Activated gamma-delta T cell treated with anti-CD3 and anti-CD28 coated beads, Interleukin-2, amount 50 U/mL, for 16 hours (primary cell): ENCODE results near the gene DDX28.
"Not testable (repeated sequence)": the region's sequence is repeated elsewhere in the genome, so short reads cannot be mapped to it uniquely, and the experiment has no call there.

Experiments
- DNase-seq: peaks from one replicate; pipeline ENCODE4 v3.0.0-alpha.2; 2020; ENCODE audit warnings: low read depth

Gene DDX28

DNA sequence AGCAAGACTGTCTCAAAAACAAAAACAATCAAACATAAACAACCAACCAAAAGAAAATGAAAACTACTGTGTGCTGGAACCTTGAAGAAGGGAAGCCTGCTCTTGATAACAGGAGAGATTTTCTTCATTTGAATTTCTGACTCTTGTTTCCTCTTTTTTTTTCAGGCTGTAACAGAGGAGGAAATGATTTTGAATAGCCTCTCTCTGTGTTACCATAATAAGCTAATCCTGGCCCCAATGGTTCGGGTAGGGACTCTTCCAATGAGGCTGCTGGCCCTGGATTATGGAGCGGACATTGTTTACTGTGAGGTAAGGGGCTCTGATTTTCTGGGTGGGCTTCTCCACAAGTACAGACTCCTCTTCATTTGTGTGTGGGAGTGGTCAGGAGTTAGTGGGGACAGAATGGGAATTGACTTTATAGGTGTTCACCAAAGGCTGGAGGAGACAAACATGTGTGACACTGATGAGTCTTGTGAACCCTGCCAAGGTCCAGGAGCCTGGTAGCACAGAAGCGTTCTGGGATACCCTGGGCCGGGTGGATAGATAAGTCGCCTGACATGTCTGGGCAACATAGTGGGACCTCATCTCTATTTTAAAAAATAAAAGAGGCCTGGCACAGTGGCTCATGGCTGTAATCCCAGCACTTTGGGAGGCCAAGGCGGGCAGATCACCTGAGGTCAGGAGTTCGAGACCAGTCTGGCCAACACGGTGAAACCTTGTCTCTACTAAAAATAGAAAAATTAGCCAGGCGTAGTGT is 15.0 kb upstream of the DDX28 start:
- DNase-seq, result no peak

DNA sequence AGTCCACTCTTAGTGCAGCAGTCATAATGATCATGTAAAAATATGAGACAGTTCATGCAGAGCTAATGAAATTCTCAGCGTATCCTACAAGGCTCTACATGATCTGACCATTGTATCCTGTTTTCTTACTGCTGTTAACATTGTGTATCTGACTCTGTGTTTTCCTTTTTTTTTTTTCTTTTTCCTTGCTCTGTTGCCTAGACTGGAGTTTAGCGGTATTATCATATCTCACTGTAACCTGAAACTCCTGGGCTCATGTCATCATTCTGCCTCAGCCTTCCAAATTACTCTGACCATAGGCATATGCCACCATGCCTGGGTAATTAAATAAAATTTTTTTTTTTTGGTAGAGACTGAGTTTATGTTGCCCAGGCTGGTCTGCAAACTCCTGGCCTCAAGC is 12.2 kb upstream of the DDX28 start:
- no peak for DNase-seq

DNA sequence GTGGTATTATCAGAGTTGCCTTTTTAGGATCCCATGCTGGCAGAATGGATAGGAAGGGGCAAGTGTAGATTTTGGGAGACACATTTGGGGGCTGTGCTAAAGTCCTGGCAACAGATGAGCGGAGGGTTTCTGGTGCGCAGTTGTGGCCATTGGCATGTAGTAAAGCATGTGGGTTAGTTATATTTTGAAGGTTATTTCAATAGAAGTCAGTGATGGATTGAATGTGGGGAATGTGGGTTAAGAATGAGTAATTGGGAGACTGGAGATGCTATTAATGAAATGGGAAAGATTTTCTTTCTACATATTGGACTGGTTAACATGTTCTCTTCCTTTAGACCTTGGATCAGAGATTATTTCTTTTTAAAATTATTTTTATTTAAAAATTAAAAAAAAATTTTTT is 10.1 kb upstream of the DDX28 start:
- no peak for DNase-seq

DNA sequence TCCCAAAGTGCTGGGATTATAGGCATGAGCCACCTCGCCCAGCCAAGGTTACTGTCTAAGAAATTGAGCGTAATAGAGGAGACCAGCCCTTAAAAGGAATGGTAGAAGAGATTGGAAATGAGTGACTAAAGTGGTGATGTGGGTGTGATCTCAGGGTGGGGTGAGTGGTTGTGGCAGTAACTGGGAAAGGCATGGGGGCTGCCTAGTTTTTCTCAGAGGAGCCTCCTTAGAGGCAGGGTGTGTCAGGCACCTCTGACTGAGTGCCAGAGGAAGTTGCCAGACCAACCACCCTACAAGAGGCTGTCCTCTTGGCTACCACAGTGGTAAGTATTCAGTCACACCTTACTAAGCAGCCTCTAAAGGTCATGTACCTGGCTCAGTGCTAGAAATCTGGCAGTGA is 8.9 kb upstream of the DDX28 start:
- no peak for DNase-seq

DNA sequence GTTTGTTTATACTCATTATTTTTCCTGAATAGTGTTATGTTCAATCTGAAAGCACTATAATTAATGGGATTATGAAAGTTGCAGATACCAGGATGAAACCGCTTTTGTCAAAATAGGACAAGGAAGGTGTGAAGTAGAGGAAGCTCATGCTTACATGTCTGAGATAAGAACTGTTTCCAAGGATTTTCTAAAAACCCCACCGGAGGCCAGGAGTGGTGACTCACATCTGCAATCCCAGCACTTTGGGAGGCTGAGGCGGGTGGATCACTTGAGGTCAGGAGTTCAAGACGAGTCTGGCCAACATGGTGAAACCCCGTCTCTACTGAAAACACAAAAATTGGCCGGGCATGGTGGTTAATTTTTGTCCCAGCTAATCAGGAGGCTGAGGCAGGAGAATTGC is 7.1 kb upstream of the DDX28 start:
- not testable (repeated sequence) for DNase-seq

DNA sequence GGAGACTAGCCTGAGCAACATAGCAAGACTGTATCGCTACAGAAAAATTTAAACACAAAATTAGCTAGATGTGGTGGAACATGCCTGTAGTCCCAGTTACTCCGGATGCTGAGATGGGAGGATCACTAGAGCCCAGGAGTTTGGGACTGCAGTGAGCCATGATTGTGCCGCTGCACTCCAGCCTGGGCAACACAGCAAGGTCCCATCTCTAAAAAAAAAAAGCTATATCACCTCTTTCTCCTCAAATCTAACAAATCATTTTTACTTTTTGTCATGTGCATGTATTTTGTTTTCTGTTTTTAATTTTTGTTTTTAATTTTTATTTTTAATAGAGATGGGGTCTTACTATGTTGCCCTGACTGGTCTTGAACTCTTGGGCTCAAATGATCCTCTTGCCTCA is 6.0 kb upstream of the DDX28 start:
- DNase-seq, result no peak

DNA sequence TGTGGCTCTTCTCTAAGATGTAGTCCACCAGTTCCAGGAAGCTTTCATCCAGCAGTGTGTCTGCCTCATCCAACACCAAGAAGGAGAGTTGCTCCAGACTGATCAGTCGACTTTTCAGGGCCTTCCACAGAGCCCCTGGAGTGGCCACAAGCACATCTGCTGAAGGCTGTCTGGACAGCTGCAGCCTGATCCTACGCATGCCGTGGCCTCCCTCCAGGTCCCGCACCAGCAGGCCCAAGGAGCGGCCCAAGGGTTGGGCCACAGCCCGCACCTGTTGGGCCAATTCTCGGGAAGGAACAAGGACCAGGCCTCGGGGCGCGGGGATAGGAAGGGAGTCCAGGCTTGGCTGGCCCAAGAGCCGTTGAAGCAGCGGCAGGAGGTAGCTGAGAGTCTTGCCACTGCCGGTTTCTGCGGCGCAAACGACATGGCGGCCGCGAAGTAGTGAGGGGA is 729 bp downstream of the DDX28 start:
- peak; percentile 8 for DNase-seq

DNA sequence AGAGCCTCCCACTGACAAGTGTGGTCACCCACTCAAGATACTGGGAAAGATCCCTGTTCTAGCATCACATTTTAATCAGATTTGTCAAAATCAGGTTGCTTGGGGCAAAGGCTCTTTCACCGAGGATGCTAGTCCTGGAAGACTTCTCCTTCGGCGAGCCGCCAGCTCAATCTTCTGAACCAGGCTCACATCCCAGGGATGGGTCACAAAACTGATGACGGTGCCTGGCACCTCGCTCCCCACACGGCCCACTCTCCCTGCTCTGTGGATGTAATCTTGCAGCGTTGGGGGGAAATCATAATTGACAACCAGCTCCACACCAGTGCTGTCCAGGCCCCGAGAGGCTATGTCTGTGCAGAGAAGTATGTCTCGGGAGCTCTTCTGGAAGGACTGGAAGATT is 1.5 kb downstream of the DDX28 start:
- no peak for DNase-seq

DNA sequence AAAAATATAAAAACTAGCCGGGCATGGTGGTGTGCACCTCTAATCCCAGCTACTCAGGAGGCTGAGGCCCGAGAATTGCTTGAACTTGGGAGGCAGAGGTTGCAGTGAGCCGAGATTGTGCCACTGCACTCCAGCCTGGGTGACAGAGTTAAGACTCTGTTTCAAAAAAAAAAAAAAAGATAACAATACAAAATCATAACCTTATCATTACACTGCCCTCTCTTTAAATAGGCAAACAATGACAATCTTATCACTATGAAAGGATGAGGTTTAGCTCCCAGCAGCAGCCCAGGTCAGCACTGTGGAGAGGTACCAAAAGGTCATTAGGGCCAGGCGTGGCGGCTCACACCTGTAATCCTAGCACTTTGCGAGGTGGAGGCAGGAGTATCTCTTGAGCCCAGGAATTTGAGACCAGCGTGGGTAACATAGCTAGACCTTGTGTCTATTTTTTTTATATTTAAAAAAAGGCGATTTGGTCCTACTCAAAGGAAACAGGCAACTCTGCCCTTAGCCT is 3.8 kb downstream of the DDX28 start:
- no peak for DNase-seq

DNA sequence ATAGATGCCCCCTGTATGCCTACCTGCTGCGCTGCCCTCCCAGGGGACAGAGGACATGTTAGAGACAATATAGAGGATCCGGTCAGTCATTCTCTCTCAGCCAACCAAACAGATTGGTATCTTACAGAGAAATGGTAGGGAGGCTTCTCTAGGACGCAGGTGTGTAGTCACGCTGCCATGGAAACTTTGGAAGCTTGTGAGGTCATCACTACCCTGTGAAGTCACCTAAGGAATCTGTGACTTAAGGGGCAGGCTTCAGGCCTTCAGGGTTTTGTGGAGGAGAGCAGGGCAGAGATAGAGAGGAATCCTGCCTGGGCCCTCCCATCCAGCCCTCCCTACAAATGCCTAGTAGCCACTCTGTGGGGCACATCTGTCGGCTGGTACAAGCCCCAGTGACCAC is 7.4 kb downstream of the DDX28 start, which contains the start of gene DPEP2NB:
Gene DPEP2NB (minus strand): TSS at position 231 of the 400 bp plus-strand sequence. CDS start 141 bp downstream, at position 90.
- no peak for DNase-seq

DNA sequence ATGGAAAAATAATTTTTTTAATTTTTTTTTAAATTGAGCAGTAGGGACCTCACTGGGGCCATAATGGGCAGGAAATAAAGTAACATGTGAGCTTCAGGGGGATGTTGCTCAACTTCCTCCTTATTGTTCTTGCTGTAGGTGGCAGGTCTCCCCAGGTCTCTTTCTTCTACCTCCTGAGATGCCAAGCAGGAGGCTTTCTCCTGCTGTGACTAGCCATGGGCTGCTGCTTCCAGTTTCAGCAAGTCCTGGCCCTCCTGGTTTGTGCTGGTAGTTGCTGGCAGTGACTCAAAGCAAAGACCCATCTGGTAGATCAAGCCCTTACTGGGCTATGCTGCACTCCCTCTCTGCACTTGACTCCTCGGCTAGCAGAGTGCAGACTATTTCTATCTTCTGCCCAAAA is 9.6 kb downstream of the DDX28 start:
- no peak for DNase-seq

DNA sequence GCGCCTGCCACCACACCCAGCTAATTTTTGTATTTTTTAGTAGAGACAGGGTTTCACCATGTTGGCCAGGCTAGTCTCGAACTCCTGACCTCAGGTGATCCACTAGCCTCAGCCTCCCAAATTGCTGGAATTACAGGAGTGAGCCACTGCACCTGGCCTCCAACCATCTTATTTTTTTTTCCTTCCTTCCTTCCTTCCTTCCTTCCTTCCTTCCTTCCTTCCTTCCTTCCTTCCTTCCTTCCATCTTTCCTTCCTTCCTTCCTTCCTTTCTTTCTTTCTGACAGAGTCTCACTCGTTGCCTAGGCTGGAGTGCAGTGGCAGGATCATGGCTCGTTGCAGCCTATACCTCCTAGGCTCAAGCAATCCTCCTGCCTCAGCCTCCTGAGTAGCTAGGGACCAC is 13.2 kb downstream of the DDX28 start:
- not testable (repeated sequence) for DNase-seq

DNA sequence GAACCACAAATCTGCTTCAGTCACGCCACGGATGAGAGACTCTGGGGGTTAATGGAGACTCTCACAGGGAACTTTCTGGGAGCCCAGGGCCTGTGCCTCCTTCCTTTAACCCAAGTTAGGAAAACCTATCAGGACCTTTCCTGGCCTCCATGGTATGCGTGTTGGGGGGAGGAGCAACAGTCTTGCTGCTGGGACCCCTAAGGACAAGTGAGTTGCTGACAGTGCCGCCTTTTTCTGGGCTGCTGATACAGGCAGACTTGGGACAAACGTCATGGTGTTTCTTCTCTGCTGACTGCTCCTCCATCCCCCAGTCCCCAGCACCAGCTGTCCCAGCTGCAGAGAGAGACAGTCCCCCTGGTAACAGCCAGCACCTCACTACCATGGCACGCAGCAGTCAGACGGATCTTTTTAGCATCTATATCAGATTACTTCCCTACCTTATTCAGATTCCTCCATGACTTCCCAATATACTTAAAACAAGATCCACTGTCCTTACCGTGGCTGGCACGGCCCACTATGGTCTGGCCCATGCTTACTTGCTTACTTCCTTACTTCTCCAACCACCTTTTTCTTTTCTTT is 13.8 kb downstream of the DDX28 start:
- DNase-seq, result no peak

DNA sequence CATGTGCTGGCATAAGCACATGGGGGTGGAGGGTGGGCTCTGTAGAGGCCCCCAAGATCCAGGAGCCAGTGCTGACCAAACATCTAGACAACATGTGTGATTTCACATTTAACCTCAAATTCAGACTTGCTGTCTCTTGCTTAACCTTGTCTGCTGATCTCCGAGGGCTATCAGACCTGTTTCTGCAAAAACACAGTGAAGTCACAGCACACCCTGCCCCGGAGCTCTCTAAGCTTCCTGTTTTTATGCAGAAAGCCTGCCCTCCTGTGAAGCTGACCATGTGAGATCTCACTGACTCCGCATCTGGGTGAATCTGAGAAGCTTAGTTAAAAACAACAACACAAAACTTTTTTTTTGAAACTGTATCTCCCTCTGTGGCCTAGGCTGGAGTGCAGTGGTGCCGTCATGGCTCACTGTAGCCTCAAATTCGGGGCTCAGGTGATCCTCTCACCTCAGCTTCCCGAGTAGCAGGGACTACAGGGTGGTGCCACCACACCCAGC is 17.2 kb downstream of the DDX28 start:
- no peak for DNase-seq

DNA sequence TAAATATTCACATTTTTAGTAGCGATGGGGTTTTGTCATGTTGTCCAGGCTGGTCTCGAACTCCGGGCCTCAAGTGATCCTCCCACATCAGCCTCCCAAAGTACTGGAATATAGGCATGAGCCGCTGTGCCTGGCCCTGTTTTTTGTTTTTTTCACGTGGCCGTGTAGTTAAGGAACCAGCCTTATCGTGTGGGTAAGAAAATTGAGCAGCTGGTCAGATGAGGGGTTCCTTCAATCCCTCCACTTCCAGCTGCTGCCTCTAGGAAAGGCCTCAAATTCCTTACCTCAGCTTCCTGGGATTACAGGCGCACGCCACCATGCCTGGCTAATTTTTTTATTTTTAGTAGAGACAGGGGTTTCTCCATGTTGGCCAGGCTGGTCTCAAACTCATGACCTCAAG is 17.8 kb downstream of the DDX28 start:
- DNase-seq, result no peak

DNA sequence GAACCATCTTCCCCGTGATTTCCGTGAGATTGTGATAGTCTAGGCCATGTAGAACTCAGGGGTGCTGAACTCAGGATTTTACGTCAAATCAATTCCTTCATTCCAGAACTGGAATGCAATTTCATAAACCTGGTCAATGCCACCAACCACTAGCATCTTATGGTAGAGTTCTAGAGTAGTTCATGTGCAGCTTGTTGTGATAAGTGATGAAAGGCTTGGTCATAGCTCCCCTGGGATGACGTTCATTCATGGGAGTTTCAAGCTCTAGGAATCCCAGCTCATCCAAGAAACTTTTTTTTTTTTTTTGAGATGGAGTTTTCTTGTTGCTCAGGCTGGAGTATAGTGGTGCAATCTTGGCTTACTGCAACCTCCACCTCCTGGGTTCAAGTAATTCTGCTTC is 20.0 kb downstream of the DDX28 start:
- no peak for DNase-seq

DNA sequence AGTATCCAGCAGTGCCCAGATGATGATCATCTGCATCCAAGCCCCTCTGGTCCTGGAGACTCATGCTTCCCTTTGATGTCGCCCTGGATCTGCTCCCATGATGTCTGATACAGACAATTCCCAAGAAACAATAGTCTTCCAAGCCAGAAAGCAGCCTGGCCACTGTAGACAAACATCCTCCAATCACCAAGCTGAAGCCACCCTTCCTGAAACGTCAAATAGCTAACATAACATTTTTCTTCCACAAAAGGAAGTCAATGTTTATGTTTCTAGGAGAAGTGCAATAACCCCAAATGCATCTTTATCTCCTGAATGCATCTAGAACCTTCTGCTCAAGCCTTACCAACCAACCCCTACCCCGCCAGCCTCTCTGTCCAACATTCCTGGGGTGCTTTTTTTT is 22.6 kb downstream of the DDX28 start:
- DNase-seq, result no peak

DNA sequence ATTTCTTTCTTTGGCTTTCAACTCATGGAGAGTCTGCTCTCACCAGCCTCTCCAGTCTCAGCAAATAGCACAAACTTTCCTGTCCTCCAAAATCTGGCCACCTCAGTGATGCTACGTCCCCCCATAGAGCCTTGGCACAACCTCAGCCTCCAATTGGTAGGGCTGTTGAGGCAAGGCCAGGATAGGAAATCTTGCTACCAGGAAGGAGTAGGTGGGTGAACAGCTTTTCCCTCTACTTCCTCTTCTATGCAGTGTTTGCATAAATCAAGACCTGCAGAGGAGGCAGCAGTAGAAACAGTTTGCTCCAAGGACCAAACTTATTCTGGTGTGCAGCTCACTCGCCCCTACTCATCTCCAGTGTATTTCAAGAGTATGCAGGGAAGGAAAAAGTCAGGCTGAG is 23.0 kb downstream of the DDX28 start:
- DNase-seq, result no peak

DNA sequence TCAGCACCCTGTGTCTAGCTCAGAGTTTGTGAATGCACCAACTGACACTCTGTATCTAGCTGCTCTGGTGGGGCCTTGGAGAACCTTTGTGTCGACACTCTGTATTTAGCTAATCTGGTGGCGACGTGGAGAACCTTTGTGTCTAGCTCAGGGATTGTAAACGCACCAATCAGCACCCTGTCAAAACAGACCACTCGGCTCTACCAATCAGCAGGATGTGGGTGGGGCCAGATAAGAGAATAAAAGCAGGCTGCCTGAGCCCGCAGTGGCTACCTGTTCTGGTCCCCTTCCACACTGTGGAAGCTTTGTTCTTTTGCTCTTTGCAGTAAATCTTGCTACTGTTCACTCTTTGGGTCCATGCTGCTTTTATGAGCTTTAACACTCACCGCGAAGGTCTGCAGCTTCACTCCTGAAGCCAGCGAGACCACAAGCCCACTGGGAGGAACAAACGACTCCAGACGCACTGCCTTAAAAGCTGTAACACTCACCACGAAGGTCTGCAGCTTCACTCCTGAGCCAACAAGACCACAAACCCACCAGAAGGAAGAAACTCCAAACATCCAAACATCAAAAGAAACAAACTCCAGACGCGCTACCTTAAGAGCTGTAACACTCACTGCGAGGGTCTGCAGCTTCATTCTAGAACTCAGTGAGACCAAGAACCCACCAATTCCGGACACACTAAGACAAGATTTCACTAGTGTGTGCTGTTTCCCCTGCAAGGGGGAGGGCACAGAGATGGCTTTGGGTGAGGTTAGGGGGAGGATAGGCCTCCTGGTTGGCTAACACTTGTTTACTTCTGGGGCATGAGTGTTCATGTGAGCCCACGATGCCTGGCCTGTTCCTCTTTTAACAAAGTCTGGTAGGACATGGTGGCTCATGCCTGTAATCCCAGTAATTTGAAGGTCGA is 24.0 kb downstream of the DDX28 start, which contains the start of gene DPEP2:
Gene DPEP2 (minus strand): TSS at position 706 of the 910 bp plus-strand sequence. CDS start 6,272 bp downstream, outside the sequence.
- not testable (repeated sequence) for DNase-seq

DNA sequence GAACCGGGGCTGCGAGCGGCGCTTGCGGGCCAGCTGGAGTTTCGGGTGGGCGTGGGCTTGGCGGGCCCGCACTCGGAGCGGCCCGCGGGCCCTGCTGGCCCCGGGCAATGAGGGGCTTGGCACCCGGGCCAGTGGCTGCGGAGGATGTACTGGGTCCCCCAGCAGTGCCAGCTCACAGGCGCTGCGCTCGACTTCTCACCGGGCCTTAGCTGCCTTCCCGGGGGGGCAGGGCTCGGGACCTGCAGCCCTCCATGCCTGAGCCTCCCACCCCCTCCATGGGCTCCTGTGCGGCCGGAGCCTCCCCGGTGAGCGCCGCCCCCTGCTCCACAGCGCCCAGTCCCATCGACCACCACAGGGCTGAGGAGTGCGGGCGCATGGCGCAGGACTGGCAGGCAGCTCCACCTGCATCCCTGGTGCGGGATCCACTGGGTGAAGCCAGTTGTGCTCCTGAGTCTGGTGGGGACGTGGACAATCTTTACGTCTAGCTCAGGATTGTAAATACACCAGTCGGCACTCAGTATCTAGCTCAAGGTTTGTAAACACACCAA is 24.7 kb downstream of the DDX28 start:
- DNase-seq, result not testable (repeated sequence)

DNA sequence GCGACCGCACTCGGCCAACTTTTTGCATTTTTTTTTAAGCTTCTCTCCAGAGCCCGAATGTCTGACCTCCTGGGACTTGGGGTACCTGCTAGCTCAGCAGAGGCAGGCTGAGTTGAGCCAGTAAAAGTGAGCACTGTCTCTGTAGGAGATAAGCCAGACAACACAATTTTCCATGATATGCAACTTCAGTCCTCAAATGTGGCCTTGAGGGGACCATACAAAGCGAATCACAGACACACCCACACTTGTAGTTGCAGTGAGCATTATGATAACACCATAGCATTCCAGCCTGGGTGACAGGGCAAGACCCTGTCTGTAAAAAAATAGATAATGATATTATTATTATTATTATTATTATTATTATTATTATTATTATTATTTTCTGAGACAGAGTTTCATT is 26.4 kb downstream of the DDX28 start:
- DNase-seq, result no peak

DNA sequence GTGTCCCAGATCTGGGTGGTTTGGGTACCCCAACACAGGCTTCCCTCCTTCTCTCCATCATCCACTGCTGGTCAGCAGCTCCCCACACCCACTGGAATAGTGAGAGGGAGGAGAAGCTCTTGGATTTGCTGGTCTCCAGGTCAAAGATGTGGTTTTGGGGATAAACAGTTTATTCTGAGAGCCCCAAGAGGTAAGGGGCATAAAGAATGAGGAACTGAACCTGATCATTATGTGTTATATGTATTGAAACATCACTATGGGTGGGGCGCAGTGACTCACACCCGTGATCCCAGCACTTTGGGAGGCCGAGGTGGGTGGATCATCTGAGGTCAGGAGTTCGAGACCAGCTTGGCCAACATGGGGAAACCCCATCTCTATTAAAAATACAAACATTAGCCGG is 27.6 kb downstream of the DDX28 start:
- no peak for DNase-seq
